Left lung (tissue), 10 donors: ENCODE results near the gene RPS6KA3. TPM values are rescaled to one million over a fixed set of nuclear protein-coding genes. Genes with fewer than 3 reads are reported as not detected.

Source experiments
- ATAC-seq: fragments of 200-7000 bp; cut with Tn5 transposase; one replicate; pipeline ENCODE4 v1.9.1; 2020; ENCODE audit warnings: moderate library complexity
- DNase-seq, 4 donors: peaks; one replicate each; pipeline ENCODE4 v3.0.0-alpha.2; 2013 to 2020
- H3K27ac ChIP-seq, 2 donors: fragments of 200-600 bp; sonication (generic) in 1 of 2; one replicate each; pipeline versions ENCODE4 v1.5.0 to v1.8.0; 2020 to 2021
- H3K27me3 ChIP-seq, 2 donors: fragments of 200-600 bp; sonication (generic) in 1 of 2; one replicate each; pipeline versions ENCODE4 v1.5.0 to v1.8.0; 2020 to 2021
- H3K36me3 ChIP-seq, 2 donors: fragments of 200-600 bp; sonication (generic) in 1 of 2; one replicate each; pipeline versions ENCODE4 v1.5.0 to v1.8.0; 2020 to 2021
- H3K4me1 ChIP-seq, 2 donors: fragments of 200-600 bp; one replicate each; pipeline ENCODE4 v1.8.0; 2021
- H3K4me3 ChIP-seq, 2 donors: fragments of 200-600 bp; sonication (generic) in 1 of 2; one replicate each; pipeline versions ENCODE4 v1.5.0 to v1.8.0; 2020 to 2021; ENCODE audit warnings: mild to moderate bottlenecking in 1 of 2
- H3K9me3 ChIP-seq, 2 donors: fragments of 200-600 bp; sonication (generic) in 1 of 2; one replicate each; pipeline versions ENCODE4 v1.5.0 to v1.8.0; 2020 to 2021
- CTCF ChIP-seq, 2 donors: fragments of 200-600 bp; sonication (generic) in 1 of 2; IDR thresholded peaks; one replicate each; pipeline versions ENCODE4 v1.5.0 to v1.8.0; 2021; ENCODE audit warnings: antibody characterized with exemption in 2 of 2
- intact Hi-C, 2 donors: fragments of 100-400 bp; cut with DNase I; formaldehyde crosslinking; loops; one replicate each; pipeline versions ENCODE4 v1.11.2 to v1.14.2; 2022
- polyA plus RNA-seq, 6 donors: library from polyadenylated mRNA; unstranded; fragments of 120-200 nt; gene quantifications; one replicate each; pipeline ENCODE4 v1.2.1, GENCODE V29; 2013; ENCODE audit not compliant: insufficient read length in 6 of 6
- total RNA-seq, 2 donors: library from RNA; stranded (reverse); fragmentation: NEBNext Ultra II Directional; extraction: Animal tissue kit (Norgen Biotek cat#: 25700); gene quantifications; one replicate each; pipeline ENCODE4 v1.2.1, GENCODE V29; 2021
- donor health status: DM: no; HTN: yes; CAD: no.
- donor health status: DM: no; HTN: no; CAD: no.

Gene RPS6KA3
- total and polyA plus RNA-seq, 8 donors, result 40.2 to 73.5 (median 45.4) TPM

- ATAC-seq, result no peak
- Histone ChIP-seq H3K27me3 (no peaks in the 10 kb centered on the region), H3K9me3 (no peaks in the 10 kb centered on the region), H3K36me3 (no peaks in the 10 kb centered on the region), H3K4me1 (no peaks in the 10 kb centered on the region), H3K27ac (no peak overlapping the region), H3K4me3 (no peak overlapping the region)
- intact Hi-C loops, result no loop called here
- DNase-seq, result no peak
- TF ChIP-seq CTCF (IDR thresholded peaks at IDR 0.05), result no peak
These were observed 44.8 kb upstream of the RPS6KA3 start for GRCh38 chrX:20311505-20311904.

- intact Hi-C loops, result no loop called here
- no peaks in the 10 kb centered on the region for H3K36me3 ChIP-seq
- H3K27me3 ChIP-seq, result no peaks in the 10 kb centered on the region
- no peak for TF ChIP-seq CTCF (IDR thresholded peaks at IDR 0.05)
- H3K4me1 ChIP-seq, result no peaks in the 10 kb centered on the region
- H3K9me3 ChIP-seq, result no peaks in the 10 kb centered on the region
- H3K27ac ChIP-seq, result no peak overlapping the region
- DNase-seq (no peak), ATAC-seq (no peak)
- no peak overlapping the region for H3K4me3 ChIP-seq
These were observed 43.1 kb upstream of the RPS6KA3 start for GRCh38 chrX:20309806-20310205.

- no peak for TF ChIP-seq CTCF (IDR thresholded peaks at IDR 0.05)
- H3K4me1 ChIP-seq, result no peaks in the 10 kb centered on the region
- intact Hi-C loops, result no loop called here
- ATAC-seq, result no peak
- no peak for DNase-seq
- no peaks in the 10 kb centered on the region for H3K9me3 ChIP-seq
- H3K4me3 ChIP-seq, result no peak overlapping the region
- H3K36me3 ChIP-seq, result no peaks in the 10 kb centered on the region
- H3K27me3 ChIP-seq, result no peaks in the 10 kb centered on the region
- no peak overlapping the region for H3K27ac ChIP-seq
These were observed 40.0 kb upstream of the RPS6KA3 start for GRCh38 chrX:20306668-20307067.

- no peak for DNase-seq
- Histone ChIP-seq H3K27me3 (no peaks in the 10 kb centered on the region), H3K27ac (no peak overlapping the region), H3K9me3 (no peaks in the 10 kb centered on the region), H3K4me3 (no peak overlapping the region), H3K36me3 (no peaks in the 10 kb centered on the region), H3K4me1 (no peaks in the 10 kb centered on the region)
- ATAC-seq, result no peak
- TF ChIP-seq CTCF (IDR thresholded peaks at IDR 0.05), result no peak
- intact Hi-C loops, result no loop called here
These were observed 34.1 kb upstream of the RPS6KA3 start for GRCh38 chrX:20300822-20301221.

- Histone ChIP-seq H3K4me3 (no peak overlapping the region), H3K4me1 (no peaks in the 10 kb centered on the region), H3K36me3 (no peaks in the 10 kb centered on the region), H3K27me3 (no peaks in the 10 kb centered on the region), H3K27ac (no peak overlapping the region), H3K9me3 (no peaks in the 10 kb centered on the region)
- ATAC-seq, result no peak
- intact Hi-C loops, result no loop called here
- no peak for TF ChIP-seq CTCF (IDR thresholded peaks at IDR 0.05)
- DNase-seq, result no peak
These were observed 28.2 kb upstream of the RPS6KA3 start for GRCh38 chrX:20294957-20295356.
